Loucy (cell line): ENCODE measurements around the gene MAP3K7CL.

Source experiments
- H2AFZ ChIP-seq: fragments of 200-600 bp; sonication (generic); 2 replicates; pipeline ENCODE4 v1.6.0; 2016; ENCODE audit warnings: antibody characterized with exemption, mild to moderate bottlenecking, low read length, moderate library complexity
- H3F3A ChIP-seq: fragments of 200-600 bp; 2 replicates; pipeline ENCODE4 v1.6.0; 2016; ENCODE audit warnings: antibody characterized with exemption, low read depth, mild to moderate bottlenecking
- H3K27me3 ChIP-seq: fragments of 200-600 bp; sonication (generic); 2 replicates; pipeline ENCODE4 v1.6.1; 2014; ENCODE audit warnings: low read length, mild to moderate bottlenecking; ENCODE audit not compliant: insufficient read depth, poor library complexity, severe bottlenecking
- H3K36me3 ChIP-seq: fragments of 200-600 bp; sonication (generic); 2 replicates; pipeline ENCODE4 v1.6.1; 2016; ENCODE audit warnings: low read length; ENCODE audit not compliant: insufficient read depth
- H3K4me1 ChIP-seq: fragments of 200-600 bp; sonication (generic); 2 replicates; pipeline ENCODE4 v1.5.1; 2014; ENCODE audit warnings: low read length, mild to moderate bottlenecking; ENCODE audit not compliant: insufficient read depth, poor library complexity, severe bottlenecking
- H3K4me2 ChIP-seq: fragments of 200-600 bp; sonication (generic); 2 replicates; pipeline ENCODE4 v1.6.0; 2014; ENCODE audit warnings: antibody characterized with exemption, low read length, low read depth, mild to moderate bottlenecking; ENCODE audit not compliant: poor library complexity, severe bottlenecking
- H3K4me3 ChIP-seq: fragments of 200-600 bp; sonication (generic); 2 replicates; pipeline ENCODE4 v1.5.1; 2014; ENCODE audit warnings: low read length, mild to moderate bottlenecking, mixed read lengths; ENCODE audit not compliant: poor library complexity, severe bottlenecking
- H3K79me2 ChIP-seq: fragments of 200-600 bp; sonication (generic); 2 replicates; pipeline ENCODE4 v1.6.1; 2014; ENCODE audit warnings: low read length; ENCODE audit not compliant: insufficient read depth
- H3K9ac ChIP-seq: fragments of 200-600 bp; sonication (generic); 2 replicates; pipeline ENCODE4 v1.6.0; 2014; ENCODE audit warnings: mild to moderate bottlenecking, low read depth, low read length, moderate library complexity; ENCODE audit not compliant: poor library complexity, severe bottlenecking
- H3K9me2 ChIP-seq: fragments of 200-600 bp; sonication (generic); replicated peaks from 2 replicates; pipeline ENCODE4 v1.6.1; 2016; ENCODE audit warnings: low read depth, low read length, mixed read lengths
- H3K9me3 ChIP-seq: fragments of 200-600 bp; sonication (generic); 2 replicates; pipeline ENCODE4 v1.6.1; 2014; ENCODE audit warnings: mild to moderate bottlenecking, antibody characterized with exemption, low read length, low read depth; ENCODE audit not compliant: insufficient read depth
- H4K20me1 ChIP-seq: fragments of 200-600 bp; sonication (generic); 2 replicates; pipeline ENCODE4 v1.6.0; 2014; ENCODE audit warnings: antibody characterized with exemption, low read length, mild to moderate bottlenecking; ENCODE audit not compliant: insufficient read depth, poor library complexity, severe bottlenecking
- CTCF ChIP-seq: fragments of 200-600 bp; sonication (generic); conservative IDR thresholded peaks from 2 replicates; pipeline ENCODE4 v1.5.1; 2014; ENCODE audit warnings: mild to moderate bottlenecking, antibody characterized with exemption, low read length
- EZH2phosphoT487 ChIP-seq: fragments of 200-600 bp; IDR thresholded peaks from 2 replicates; pipeline ENCODE4 v1.6.1; 2018; ENCODE audit warnings: antibody characterized with exemption, mild to moderate bottlenecking, moderate library complexity, borderline replicate concordance

MAP3K7CL gene

DNA sequence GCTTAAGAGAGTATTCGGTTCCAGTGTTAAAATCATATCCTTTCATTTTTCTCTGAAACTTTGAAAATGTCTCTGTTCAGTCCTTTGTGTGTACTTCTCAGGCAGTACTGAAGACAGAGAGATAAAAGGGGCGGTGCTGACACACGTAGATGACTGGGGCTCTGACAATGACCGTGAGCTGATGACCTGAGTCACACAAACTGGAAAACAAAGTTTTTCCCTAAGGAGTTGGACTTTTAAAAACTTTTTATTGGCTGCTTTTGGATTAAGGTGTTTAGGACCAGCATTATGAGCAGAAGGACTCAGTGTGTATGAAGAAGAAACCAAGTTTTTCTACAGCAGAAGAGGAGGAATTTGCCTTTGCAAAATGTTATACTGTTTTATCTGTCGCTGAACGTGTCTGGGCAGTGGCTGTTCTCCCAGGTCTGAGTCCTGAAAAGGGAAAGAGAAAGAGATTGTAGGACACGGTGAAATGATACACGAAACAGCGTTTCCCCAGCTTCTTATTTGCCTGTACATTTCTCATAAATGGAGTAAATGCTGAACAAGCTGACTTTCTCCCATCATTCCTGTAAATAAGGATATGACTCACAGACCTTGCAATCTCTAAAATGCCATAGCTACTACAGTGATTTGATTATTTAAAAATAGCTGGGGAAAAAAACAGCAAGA is 51.5 kb downstream of the MAP3K7CL start:
- Histone ChIP-seq H3K4me2 (no peak overlapping the region), H3K36me3 (no peaks in the 10 kb centered on the region), H3K79me2 (no peaks in the 10 kb centered on the region), H3K4me3 (no peak overlapping the region), H3K4me1 (no peaks in the 10 kb centered on the region), H3K27me3 (no peaks in the 10 kb centered on the region), H4K20me1 (no peaks in the 10 kb centered on the region), H3F3A (no peaks in the 10 kb centered on the region), H3K9me3 (no peaks in the 10 kb centered on the region), H3K9ac (no peak overlapping the region), H3K9me2 (no peaks in the 10 kb centered on the region), H2AFZ (no peak overlapping the region)
- TF ChIP-seq EZH2phosphoT487 (no peak), CTCF (no peak)

DNA sequence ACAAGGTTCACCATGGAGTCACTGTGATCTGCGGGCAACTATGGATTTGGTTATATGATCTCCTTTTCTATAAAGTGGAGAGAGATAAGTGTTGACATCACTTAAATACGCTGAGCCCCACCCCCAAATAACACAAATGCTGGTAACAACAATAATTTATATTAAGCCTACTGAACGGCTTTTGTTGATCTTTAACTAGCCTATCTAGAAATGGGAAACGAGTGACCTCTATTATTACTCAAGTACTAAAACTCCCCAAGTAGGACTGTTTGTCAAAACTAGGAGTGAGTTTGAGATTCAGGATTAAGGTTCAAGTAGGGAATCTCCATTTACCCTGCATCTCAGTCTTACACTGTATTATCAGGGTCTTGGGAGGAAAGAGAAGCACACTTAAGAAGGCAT is 52.2 kb downstream of the MAP3K7CL start:
- no peaks in the 10 kb centered on the region for H4K20me1 ChIP-seq
- no peak overlapping the region for H2AFZ ChIP-seq
- no peaks in the 10 kb centered on the region for H3K9me3 ChIP-seq
- no peak overlapping the region for H3K4me2 ChIP-seq
- no peaks in the 10 kb centered on the region for H3K9me2 ChIP-seq
- no peaks in the 10 kb centered on the region for H3K36me3 ChIP-seq
- no peaks in the 10 kb centered on the region for H3F3A ChIP-seq
- no peak for TF ChIP-seq CTCF
- TF ChIP-seq EZH2phosphoT487, result no peak
- no peak overlapping the region for H3K4me3 ChIP-seq
- H3K9ac ChIP-seq, result no peak overlapping the region
- H3K4me1 ChIP-seq, result no peaks in the 10 kb centered on the region
- no peaks in the 10 kb centered on the region for H3K27me3 ChIP-seq
- no peaks in the 10 kb centered on the region for H3K79me2 ChIP-seq

- no peaks in the 10 kb centered on the region for H3K4me1 ChIP-seq
- no peak overlapping the region for H3K9ac ChIP-seq
- no peak overlapping the region for H2AFZ ChIP-seq
These were observed 53.6 kb downstream of the MAP3K7CL start for GRCh38 chr21:29184037-29184436.

More at GRCh38 chr21:29184037-29184436, 53.6 kb downstream of the MAP3K7CL start:
- Histone ChIP-seq H4K20me1 (no peaks in the 10 kb centered on the region), H3K4me2 (no peak overlapping the region), H3K36me3 (no peaks in the 10 kb centered on the region), H3K9me3 (no peaks in the 10 kb centered on the region), H3K27me3 (no peaks in the 10 kb centered on the region), H3K79me2 (no peaks in the 10 kb centered on the region), H3F3A (no peaks in the 10 kb centered on the region), H3K4me3 (no peak overlapping the region), H3K9me2 (no peaks in the 10 kb centered on the region)
- no peak for TF ChIP-seq EZH2phosphoT487
- no peak for TF ChIP-seq CTCF
